HG02852 (cell line): Measurements from ENCODE around the gene FERMT2.
"Not testable (repeated sequence)": the region's sequence is repeated elsewhere in the genome, so short reads cannot be mapped to it uniquely, and the experiment has no call there.

ENCODE experiments used
- ATAC-seq: cut with Tn5 transposase; IDR thresholded peaks from one replicate; pipeline ENCODE4 v1.9.1; 2021; ENCODE audit warnings: mild to moderate bottlenecking, moderate library complexity; ENCODE audit not compliant: unreplicated experiment

The FERMT2 gene

DNA sequence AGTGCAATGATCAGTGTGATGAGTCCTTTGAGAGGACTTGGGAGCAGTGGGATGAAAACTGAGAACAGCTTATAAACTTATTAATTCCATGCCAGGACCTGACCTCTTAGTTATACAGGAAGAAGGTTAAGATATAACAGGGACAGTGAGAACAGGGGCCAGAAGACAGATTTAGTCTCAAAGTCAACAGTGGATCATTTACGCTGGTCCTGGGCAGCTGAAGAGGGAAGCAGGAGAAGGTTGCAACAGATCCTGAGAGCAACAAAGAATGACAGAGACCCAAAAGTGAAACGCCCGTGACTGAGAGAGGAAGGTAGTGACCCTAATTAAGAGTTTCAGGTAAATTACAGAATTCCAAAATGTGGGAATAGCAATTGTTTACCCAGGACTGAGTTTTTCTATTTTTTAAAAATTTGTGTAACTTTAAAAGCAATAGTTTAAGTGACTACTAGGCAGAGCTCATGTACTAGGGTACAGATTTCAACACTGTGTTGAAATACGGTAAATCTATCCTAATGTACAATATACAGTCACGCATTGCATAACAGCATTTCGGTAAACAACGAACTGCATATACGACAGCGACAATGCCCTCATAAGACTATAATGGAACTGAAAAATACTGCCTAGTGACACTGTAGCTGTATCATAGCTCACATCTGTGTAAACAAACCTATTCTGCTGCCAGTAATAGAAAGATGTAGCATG lies 81.8 kb downstream of the FERMT2 start:
- no peak for ATAC-seq

DNA sequence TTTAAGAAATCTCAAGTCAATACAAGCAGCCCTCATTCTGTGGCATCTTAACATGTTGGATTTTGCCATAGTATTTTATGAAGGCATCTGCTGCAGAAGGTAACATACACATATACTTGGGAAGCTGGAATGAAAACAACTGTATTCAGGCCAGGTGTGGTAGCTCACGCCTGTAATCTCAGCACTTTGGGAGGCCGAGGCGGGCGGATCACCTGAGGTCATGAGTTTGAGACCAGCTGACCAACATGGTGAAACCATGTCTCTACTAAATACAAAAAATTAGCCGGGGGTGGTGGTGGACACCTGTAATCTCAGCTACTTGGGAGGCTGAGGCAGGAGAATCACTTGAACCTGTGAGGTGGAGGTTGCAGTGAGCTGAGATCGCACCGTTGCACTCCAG lies 86.0 kb downstream of the FERMT2 start:
- not testable (repeated sequence) for ATAC-seq

DNA sequence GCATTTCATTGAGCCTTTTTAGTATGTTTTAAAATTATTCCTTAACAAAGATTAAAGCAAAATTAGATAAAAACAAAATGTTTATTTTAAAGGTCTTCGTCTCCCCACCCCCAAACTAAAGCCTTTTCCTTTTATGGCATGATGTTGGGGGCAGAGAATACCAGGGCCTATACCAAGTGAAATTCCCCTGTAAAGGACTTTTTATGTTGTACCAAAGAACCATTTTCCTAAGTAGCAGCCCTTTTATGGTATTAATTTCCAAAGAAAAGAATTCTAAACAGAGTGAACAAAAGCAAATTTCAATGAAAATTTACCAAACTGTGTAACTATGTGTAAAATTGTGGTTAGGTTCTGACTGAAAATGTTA lies 87.5 kb downstream of the FERMT2 start:
- no peak for ATAC-seq

DNA sequence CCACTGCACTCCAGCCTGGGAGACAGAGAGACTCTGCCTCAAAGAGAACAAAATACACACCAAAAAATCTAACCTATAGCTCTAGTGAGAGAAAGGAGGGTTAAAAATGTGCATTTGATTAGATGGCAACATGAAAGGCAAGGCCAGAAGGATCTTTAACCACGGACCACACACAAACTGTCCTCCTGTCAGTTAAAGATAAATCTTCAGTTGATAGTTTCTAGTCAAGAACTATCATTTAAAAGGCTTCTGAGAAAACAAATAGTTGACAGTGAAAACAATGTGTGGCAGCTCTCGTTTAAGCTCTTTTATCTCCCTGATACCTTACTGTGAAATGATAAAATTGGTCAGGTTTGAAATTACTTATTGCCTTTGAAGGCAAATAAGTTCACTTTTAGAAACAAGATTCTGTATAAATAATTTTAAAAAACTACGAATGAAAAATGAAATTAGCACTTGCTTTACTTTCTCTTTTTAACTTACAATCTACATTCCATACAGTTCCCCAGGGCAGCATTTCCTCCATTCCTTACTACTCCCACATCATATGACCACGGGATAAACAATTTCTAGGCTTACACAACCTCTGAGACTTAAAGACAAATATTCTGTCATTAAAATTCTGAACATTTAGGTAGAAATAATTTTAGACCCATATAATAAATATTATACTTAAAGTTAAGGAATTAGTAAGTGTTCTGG lies 88.1 kb downstream of the FERMT2 start:
- ATAC-seq: no peak

DNA sequence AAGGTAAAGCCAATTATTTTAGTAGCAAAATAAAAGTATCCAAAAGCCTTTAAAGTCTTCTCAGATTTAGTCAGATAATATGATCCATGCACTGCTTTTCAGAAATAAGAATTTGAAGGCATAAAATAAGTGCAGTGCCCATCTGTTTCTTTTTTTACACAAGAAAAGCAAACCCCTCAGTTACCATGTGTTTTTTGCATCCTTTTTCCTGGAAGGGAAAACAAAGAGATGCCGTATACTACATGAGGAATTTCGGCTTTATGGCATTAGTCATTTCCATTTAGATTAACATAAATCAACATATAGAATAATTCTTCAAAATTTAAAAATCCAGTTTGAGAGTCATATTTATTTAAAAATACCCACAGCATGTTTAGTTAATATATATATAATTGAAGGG lies 89.4 kb downstream of the FERMT2 start:
- ATAC-seq: no peak

DNA sequence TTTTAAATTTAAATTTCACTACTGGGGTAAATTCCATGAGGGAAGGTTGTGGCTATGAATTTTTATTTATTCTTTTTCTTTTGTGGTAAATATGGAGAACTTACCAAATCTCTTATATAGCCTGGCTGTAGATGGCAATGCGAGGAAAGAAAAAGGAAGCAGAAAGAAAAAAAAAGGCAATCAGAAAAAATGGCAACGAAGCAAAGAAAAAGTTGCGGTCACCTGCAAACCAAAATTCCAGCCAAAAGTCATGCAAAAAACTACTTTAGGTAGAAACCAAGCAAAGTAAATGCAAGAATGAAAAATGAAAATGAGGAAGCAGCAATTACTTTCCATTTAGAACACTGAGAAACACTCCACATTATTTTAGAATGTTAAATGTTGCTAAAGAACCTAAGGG lies 89.9 kb downstream of the FERMT2 start:
- ATAC-seq: no peak

DNA sequence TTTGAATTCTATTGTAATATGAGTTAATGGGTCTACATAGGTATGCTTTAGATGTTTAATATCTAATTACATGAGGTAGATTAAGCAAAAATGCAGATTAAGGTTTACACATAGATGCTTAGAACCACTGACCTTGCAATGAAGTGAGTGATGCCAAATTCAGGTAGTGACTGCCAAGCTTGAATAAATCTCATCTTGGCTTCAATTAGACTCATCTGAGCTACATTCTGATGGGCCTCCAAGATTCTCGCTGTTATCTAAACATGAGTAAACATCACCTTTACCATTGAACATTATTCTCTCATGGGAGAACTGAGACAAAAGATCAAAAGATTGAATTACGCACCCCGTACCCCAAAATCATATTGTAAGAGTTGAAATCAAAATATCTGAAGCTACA lies 90.6 kb downstream of the FERMT2 start:
- ATAC-seq: no peak

DNA sequence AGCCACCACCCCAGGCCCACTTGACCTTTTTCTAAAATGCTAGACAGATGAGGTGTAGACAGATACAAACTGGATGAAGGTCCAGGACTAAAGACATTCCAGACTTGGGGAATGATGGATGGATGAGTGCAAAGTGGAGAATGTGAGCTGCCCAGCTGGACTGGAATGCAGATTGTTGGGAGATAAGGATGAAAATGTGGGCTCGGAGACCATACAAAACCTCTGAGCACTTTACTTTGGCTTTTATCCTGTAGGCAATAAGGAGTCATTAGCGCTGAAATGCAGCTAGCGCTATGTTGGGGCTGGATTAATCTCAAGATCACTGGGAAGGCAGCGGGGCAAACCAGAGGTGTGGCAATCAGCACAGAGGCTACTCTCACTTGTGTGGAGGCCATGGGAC lies 94.7 kb downstream of the FERMT2 start:
- ATAC-seq: no peak

DNA sequence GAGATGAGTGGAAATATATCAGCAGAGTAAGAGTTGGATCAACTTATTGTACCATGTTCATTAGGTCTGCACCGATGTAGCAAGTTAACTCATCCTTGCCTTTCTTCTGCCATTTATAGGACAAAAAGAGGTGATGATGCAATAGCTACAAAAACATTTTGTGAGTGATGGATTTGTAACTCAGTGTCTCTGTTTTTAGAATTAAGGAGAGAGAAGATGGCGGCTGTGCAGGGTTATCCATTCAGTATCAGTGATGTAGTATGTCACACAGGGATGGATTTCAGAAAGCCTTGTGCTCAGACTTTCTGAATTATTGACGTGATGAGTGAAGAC lies 97.4 kb downstream of the FERMT2 start:
- ATAC-seq: no peak

DNA sequence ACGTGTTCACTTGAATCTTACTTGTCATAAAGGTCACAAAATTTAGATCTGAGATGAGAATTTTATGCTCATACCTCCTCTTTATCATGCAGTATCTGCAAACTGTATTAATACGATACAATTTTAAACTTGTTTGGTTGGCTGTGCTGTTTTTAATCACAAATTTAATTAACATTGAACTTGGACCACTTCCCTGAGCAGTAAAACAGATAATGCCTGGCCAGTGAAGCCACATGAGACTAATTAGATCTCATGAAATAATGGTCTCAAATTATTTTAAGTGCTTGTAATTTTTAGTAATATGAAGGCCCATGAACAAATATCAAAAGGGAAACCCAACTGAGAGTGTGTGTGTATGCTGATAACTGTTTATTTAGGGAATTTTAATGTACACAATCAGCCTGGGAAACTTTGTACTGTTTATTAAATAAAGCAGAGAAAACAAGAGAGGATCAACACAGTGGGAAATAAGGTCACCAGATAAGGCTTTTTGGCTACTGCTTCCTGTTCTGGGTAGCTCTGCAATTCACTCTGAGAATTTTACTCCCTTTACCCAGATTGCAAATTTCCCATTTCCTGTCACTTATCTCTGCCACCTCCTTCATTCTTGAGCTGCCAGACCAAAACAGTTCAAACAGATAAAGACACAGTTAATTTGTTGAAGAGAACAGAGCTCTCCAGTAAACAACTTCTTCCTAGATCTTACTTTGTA lies 97.9 kb downstream of the FERMT2 start:
- ATAC-seq: no peak

DNA sequence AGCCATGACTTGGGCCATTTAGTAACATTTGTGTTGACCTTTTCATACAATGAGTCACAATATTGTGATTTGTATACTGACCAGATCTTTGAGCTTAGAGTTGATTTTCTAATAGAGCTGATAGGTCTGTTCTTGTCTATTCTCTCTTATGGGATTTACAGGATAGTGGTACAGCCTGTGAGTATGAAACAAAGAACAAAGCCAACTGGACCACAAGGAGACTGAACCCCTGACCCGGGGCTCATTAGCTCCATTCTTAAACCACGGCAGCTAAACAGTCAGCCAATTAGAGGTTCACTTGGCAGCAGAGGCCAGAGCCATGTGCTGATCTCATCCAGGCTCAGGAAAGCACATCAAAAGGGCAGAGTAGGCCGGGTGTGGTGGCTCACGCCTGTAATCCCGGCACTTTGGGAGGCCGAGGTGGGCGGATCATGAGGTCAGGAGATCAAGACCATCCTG lies 100.4 kb downstream of the FERMT2 start:
- ATAC-seq: no peak

DNA sequence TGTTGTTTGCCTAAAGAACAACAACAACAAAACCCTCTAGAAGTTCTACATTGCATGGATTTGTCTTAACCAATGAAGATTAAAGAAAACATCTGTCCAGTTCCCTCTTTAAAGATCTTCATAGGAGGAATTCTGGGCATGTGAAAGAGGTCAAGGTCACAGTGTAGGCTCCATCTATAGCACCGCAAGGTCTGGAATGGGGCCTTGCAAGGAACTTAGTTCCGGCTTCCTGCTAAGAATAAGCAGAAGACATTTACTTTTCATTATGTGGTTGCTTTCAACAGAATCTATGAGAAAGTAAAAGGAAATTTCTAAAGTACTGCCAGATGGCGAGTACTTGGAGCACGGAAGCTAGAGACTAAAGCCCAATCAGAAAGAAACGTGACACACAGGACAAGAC lies 102.2 kb downstream of the FERMT2 start:
- ATAC-seq: no peak

DNA sequence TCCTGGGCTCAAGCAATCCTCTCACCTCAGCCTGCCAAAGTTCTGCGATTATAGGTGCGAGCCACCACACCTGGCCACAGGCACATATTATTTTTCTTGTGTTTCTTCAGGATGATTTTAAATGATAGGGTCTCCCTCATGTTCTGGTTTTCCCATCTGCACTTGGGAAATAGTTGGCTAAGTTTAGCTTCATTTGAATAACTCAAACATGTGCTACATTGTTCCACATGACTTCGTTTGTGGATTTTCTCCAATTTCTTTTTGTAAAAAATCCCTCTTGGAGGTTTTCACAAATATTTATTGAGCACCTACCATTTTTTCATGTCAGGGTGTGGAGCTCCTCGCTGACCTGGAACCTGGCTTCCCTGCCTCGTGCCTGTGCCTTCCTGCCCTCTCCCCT lies 104.3 kb downstream of the FERMT2 start:
- ATAC-seq: no peak

DNA sequence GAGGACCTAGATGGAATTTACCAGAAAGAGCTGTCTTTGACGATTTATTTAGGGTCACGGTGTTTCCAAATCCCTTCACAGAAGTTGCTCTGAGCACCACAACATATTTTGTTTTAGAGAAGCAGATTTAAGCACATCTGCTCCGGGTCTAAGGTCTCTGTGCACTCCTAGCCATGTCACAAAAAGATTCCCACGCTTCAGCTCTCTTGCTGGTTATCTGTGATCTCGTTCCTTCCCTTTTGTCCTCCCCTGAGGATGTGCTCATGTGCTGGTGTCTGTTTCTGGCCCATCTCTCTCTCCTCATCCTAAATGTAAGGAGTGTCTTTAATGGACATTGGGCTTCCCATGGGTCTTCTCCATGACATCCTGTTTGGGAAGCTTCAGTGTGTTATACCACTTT lies 105.8 kb downstream of the FERMT2 start:
- no peak for ATAC-seq

DNA sequence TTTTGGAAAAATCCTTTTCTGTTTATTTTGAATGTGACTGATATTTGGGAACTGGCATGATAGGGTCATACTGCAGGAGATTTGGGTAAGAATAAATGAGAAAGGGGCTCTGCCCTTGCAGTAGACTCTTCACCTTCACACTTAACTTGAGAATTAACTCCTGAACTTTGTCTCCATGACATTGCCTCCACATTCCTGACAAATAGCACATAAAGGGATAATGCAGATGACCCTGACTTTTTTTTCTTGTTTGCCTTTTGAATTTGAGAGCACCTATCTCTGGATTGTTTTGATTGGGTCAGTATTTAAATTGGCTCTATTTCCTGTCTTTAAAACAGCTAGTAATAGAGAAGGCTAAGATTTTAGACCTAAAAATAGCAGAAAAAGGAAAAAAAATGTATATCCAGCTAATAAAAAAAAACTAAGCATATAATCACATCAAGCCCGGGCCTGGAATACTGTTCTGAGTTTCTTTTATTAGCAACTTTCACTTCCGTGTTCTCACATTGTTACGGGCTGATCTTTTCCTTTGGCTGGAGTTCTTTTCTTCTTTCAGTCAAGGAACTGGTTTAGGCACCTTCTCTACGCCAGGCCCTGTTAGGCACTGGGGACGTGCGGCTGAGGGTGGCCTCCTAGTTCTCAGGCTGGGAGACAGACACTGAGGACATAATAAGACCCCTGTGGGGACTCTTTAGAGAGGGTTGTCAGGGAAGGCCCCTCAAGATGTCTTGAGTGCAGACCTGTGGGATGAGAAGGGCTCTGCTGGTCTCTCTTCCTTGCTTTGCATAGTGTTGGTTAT lies 106.4 kb downstream of the FERMT2 start:
- no peak for ATAC-seq

DNA sequence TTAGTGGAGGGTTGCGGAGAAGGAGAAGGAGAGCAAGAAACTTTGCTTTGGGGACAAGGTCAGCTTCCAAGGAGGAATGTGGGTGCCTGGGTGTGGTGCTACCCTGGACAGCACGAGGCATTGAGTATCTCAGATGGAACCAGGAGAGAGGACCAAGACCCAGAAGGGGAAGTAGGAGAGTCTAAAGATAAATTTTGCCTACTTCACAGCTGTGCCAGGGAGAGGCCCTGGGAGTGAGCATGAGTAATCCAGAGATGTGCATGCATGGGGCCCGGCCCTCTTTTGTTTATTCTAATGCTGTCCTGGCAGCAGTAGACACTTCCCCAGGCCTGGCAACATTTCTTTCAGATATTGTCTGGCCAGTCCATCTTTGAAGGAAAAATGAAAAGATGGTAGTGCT lies 110.0 kb downstream of the FERMT2 start:
- ATAC-seq: no peak

DNA sequence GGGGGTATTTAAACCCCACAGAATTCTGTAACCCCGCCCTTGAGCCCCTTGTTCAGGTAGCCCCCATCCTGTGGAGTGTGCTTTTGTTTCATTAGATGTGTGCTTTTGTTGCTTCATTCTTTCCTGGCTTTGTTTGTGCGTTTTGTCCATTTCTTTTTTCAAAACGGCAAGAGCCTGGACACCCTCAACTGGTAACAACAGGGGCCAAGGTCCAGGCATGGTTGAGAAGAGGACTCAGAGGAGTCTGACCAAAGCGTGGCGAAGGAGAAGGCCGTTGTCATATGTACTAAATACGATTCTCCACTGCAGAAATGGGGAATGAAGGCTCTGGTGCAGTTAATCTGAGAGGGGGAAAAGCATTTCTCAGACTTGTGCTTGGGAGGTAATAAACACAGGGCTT lies 113.4 kb downstream of the FERMT2 start:
- no peak for ATAC-seq

DNA sequence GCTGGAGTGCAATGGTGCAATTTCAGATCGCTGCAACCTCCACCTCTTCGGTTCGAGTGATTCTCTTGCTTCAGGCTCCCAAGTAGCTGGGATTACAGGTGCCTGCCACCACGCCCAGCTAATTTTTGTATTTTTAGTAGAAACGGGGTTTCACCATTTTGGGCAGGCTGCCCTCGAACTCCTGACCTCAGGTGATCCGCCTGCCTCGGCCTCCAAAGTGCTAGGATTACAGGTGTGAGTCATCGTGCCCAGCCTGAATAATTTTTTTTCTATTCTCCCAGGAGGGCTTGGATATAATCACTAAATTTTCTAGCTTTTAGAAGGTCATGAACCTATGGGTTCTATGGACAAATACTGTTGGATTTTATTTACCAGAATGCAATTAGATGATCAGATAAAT lies 114.8 kb downstream of the FERMT2 start:
- no peak for ATAC-seq

DNA sequence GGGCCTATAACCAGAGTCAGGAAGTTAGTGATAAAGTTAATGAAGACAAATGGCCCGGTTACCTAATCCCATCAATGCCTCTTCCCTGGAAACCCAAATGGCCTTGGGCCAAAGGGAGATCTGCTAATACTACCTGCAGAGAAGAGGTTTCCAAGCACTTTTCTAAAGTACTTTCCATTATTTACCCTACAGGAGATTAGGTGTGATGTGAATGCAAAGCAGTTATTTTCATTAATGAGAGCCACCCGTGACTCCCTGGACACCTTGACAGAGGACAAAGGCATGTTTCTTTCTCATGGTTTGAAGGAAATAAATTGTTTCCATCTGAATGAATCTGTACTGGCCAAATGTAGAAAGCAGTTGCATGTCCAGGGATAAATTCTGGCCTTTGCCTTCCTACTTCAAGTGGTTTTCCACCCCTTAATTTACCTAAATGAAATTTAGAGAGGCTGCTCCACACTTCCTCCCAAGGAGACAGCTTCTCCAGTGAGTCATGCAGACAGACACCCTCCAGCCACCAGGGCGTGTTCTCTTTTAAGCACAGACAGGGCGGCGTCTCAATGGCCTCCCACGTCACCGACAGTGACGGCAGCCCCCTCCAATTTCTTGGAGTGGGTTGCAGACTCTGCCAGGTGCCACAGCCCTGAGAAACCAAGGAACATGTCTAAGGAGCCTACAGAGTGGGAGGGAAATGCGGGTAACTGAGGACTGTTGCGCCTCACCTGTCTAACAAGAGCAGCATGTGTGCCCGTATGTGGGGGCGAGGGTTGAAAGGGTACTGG lies 115.5 kb downstream of the FERMT2 start:
- ATAC-seq: no peak

DNA sequence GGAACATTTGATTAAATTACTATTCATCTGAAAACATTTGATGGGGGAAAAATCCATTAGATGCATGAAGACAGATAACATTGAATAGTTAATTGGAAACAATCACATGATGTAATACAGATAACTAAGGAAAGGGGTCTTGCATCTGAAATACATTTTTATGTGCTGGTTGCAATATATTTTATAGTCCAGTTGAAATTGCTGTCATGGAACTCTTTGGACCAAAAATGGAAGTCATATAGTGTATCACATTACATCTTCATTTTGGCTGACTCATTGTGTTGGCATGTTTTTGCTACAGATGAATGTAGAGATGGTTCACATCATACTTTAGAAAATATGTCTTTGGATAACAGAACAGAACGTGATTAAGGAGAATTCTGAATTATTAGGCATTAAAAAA lies 116.4 kb downstream of the FERMT2 start:
- ATAC-seq: no peak

DNA sequence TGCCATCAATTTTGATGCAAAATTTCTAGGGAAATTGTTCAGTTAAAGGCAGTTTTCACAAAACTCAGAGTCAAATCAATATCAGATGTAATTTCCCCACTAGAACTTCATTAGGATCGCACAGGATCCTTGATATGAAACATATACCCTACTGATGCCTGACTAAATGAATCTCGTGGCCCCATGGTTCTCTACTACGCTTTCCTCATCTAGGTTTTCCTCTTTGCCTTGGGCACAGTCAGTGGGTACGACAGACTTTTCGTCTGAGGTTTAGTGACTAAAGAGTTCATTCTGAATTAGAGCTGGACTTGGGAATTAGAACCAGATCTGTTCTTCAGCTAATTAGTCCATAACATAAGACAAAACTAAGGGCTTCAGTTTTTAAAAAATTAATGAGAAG lies 117.0 kb downstream of the FERMT2 start:
- no peak for ATAC-seq
